GM18505 (cell line): ENCODE measurements around the gene OPA3.

Source experiments
- ATAC-seq: cut with Tn5 transposase; IDR thresholded peaks from one replicate; pipeline ENCODE4 v1.9.1; 2021; ENCODE audit not compliant: unreplicated experiment
- POLR2A ChIP-seq: IDR thresholded peaks from 4 replicates; pipeline ENCODE4 v1.6.1; 2011; ENCODE audit warnings: borderline replicate concordance; ENCODE audit not compliant: insufficient read depth, insufficient read length; ENCODE audit errors: extremely low read depth

OPA3 gene

DNA sequence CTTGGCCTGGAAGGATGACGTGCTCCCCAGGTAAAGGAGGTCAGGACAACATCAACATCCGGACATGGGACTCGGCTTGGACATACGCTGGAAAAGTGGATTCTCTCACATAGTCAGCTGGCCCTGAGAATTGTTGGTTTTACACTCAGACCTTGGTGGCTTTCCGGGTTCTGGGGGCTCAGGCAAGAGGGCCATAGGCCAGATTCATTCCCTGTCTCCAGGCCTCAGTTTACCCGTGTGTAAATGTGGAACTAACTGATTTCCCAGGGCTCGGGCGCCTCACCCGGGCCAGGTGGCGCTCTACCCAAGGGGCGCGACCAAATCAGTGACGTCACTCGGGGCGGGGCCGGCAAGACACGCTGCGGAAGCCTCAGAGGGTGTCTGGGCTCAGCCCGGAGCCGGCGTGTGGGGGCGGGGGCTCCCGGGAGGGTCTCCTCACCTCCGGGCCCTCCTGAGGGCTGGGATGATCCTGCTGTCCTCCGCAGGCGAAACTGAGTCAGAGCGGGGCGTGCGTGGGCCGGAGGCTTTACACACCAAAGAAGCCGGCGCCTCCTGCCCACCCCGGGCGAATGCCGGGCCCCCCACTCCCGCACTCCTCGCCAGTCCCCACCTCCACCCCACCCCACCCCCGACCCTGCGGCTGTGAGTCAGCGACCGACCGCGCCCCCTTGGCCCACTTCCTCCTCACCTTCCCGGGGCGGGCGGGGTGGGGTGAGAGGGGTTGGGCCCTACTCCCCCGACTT lies 78.2 kb downstream of the OPA3 start:
- peak; percentile 63 for ATAC-seq
- peak; percentile 75 for TF ChIP-seq POLR2A

DNA sequence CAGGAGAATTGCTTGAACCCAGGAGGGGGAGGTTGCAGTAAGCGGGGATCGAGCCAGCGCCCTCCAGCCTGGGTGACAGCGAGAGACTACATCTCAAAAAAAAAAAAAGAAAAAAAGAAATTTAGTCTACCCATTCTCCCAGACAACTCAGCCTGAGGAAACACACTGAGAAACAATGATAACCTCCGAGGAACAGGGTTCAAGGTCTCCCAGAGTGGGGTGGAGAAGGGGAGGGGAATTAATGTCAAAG lies 78.7 kb downstream of the OPA3 start:
- ATAC-seq, result no peak
- TF ChIP-seq POLR2A, result no peak

DNA sequence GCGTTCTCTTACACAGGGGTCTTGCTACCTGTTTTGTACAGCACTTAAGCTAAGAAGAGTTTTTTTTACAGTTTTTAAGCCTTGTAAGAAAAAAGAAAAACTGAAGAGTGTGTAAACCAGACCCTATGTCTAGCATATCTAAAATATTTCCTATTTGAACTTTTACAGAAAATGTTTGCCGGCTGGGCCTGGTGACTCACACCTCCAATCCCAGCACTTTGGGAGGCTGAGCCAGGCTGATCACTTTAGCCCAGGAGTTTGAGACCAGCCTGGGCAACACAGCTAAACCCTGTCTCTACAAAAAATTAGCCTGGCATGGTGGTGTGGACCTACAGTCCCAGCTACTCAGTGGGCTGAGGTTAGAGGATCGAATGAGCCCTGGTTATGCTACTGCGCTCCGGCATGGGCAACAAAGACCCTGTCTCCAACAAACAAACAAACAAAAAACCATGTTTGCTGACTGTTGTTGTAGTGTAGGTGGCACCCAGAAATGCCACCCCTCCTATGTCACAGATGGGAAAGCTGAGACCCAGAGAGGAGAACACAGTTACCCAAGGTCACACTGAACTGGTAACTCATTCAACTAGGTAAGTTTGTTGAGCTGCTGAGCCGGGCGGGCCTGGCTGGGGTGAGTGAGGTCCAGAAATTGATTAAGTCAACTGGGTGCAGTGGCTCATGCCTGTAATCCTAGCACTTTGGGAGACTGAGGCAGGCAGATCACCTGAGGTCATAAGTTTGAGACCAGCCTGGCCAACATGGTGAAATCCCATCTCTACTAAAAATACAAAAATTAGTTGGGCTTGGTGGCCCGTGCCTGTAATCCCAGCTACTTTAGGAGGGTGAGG lies 79.2 kb downstream of the OPA3 start:
- no peak for ATAC-seq
- TF ChIP-seq POLR2A, result no peak

DNA sequence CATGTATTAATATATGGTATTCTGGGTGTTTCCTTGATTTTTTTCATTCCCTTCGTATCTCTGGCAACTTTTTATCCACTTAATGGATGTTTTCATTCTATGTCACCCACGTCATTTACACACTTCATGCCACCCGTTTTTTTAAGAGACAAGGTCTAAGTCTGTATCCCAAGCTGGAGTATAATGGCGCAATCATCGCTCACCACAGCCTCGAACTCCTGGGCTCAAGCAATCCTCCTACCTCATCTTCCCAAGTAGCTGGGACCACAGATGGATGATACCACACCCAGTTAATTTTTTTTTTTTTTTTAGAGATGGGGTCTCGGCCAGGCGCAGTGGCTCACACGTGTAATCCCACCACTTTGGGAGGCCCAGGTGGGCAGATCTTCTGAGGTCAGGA lies 80.7 kb downstream of the OPA3 start:
- TF ChIP-seq POLR2A, result no peak
- ATAC-seq, result no peak

DNA sequence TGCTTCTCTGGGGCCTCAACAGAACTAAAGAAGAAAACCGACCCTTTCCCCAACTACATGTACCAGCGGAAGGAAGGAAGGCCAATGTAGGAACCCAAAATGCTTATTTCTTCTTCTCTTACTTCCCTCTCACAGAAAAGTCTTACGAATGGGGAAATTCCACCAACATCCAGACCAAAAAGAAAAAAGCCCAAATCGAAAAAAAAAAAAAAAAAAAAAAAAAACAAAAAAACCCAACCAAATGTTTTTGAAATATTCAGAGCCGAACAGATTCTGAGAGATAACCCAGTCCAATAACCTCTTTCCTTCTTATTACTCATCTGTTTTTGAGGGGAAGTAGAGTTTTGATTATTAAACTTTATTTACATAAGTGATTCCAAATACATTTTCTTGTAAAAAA lies 82.5 kb downstream of the OPA3 start:
- no peak for TF ChIP-seq POLR2A
- ATAC-seq, result no peak

DNA sequence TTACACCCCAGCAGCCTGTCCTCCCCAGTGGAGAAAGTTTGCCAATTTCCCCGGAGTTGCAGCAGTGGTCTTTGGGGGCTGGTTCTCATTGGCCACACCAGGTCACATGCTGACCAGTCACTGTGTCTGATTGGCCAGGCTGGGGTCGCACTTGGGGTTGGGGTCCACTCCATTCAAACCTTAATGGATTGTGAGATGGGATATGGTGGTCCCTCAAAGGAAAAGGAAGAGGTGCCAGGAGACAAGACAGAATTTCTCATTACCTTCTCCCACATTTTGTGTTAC lies 82.9 kb downstream of the OPA3 start:
- no peak for ATAC-seq
- no peak for TF ChIP-seq POLR2A

DNA sequence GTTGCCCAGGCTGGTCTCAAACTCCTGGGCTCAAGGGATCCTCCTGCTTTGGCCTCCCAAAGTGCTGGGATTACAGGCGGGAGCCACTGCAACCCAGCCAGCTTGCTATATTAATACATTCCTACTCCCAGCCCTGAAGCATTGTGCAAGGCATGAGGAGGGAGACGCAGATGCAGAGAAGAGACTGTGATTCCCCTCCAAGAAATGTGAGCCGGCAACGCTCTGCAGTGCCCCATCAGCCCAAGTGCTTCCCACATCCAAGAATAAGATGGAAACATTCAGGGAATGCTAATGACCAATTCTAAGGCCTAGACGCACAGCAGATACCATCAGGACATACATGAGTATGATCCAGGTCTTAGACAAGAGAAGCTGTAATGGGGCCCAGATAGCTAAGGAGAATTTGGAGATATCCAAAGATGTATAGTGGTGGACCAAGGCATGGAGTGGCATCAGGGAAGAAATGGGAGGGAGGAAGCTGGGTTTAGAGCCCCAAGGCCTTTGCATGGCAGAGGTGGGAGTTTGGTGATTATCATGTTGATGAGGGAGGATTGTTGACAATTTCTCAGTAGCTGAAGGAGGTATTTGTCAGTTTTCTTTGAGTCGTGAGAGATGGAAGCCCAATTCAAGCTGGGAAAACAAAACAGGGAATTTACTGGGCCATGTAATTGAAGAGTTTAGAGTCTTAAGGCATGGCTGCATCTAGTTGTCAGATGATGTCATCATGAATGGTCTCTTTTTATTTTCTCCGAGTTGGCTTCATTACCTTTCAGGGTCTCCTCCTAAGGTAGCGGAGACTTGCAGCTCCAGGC lies 83.5 kb downstream of the OPA3 start:
- ATAC-seq, result no peak
- no peak for TF ChIP-seq POLR2A

DNA sequence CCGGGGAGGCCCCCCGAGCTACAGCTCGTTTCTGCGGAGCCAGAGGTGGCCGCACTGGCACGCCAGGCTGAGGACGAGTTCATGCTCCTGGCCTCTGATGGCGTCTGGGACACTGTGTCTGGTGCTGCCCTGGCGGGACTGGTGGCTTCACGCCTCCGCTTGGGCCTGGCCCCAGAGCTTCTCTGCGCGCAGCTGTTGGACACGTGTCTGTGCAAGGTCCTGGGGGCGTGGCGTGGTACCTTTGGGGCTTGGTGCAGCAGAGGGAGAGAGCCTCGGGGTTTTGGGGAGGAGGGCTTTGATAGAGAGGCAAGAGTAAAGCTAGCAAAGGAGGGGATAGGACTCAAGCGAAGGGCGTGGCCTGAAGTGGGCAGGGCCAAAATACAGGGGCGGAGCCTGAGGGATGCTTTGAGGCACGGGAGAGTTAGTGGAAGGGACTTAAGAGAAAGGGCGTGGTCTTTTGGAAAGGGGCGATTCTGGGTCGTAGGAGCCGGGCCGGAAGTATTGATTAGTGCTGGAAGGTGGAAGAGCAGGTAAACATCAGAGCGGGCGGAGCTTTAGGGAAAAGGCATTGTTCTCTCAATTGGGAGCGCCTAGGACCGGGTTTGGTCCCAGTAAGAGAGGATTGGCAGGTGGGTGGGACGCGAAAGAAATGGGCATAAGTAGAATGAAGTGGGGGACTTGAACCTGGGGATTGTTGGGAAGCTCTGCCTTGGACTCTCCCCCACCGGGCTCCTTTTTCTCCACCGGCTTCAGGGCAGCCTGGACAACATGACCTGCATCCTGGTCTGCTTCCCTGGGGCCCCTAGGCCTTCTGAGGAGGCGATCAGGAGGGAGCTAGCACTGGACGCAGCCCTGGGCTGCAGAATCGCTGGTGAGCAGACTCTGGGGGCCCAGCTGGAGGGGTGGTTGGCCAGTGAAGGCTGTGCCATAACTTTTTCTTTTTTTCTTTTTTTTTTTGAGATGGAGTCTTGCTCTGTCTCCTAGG lies 85.1 kb downstream of the OPA3 start:
- no peak for TF ChIP-seq POLR2A
- ATAC-seq, result no peak

DNA sequence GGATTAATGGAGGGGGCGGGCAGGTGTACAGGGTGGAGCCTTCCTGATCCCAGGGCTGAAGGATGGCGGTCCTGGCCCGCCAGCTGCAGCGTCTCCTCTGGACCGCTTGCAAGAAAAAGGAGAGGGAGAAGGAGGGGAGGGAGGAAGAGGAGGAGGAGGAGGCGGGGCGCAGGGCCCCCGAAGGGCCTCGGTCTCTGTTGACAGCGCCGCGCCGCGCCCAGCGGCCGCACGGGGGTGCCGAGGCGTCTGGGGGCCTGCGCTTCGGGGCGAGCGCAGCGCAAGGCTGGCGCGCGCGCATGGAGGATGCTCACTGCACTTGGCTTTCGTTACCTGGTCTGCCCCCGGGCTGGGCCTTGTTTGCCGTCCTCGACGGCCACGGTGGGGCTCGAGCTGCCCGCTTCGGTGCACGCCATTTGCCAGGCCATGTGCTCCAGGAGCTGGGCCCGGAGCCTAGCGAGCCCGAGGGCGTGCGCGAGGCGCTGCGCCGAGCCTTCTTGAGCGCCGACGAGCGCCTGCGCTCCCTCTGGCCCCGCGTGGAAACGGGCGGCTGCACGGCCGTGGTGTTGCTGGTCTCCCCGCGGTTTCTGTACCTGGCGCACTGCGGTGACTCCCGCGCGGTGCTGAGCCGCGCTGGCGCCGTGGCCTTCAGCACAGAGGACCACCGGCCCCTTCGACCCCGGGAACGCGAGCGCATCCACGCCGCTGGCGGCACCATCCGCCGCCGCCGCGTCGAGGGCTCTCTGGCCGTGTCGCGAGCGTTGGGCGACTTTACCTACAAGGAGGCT lies 86.0 kb downstream of the OPA3 start, which contains the start of gene PPM1N:
TSS of gene PPM1N (plus strand) at position 33 of the 785 bp plus-strand sequence. CDS start at position 63, 30 bp downstream.
- no peak for ATAC-seq
- TF ChIP-seq POLR2A, result no peak

DNA sequence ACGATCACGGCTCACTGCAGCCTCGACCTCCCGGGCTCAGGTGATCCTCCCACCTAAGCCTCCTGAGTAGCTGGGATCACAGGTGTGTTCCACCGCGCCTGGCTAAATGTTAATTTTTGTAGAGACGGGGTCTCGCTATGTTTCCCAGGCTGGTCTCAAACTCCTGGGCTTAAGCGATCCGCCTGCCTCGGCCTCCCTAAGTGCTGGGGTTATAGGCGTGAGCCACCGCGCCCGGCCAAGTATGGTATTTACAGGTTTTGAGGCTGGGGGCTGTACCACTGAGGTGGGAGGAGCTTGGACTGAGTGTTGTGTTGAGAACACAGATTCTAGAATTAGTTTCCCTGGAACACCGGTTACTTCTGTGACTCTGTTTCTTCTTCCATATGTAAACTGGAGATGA lies 86.8 kb downstream of the OPA3 start:
- TF ChIP-seq POLR2A, result no peak
- no peak for ATAC-seq

DNA sequence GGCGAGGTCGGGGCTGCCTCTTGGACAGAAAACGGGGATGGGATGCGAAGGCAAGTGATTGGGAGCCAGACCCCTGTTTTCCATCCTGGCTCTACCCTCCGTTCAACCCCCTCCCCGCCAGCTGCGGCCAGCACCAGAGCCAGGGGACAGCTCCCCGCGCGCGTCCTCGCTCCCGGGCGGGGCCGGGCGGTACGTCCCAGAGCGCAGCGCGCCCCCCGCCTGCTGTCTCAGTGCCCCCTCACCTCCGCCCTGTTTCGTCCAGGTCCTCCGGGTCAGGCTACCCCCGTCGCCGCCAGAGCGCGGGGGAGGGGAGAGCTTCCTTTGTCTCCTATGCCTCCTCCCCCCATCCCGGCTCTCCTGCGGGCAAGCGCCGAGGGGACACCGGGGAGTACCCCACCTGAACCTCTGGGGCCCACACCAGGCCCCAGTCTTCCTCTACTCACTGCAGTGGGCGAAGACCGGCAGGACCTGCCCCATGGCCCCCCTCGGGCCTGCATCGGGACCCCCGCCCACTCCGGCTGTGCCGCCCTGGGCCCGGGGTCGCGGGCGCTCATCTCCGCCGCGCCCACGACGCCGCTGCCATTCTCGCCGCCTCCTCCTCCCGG lies 88.2 kb downstream of the OPA3 start:
- no peak for TF ChIP-seq POLR2A
- ATAC-seq, result peak; percentile 11

DNA sequence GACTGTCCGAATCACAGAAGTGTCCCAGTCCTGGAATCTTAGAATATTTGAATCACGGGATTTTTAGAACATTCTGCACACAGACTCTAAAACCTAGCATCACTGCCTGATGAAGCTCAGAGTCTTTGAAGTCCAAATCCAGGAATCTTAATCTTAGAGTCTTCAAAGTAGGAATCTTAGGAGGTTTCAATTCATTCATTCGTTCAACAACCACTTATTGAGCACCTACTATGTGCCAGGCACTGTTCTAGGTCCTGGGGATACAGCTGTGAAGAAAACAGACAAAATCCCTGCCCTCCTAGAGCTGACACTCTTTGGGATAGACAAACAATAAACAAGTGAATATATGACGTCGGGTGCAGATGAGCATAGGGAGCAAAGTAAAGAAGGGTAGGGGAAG lies 89.4 kb downstream of the OPA3 start:
- no peak for TF ChIP-seq POLR2A
- ATAC-seq, result no peak
